Activated T-cell treated with anti-CD3 and anti-CD28 coated beads, Interleukin-2, amount 50 U/mL, for 1 hour (primary cell): ENCODE data around the gene ENSA.

Source experiments
- DNase-seq: peaks from one replicate; pipeline ENCODE4 v3.0.0-alpha.2; 2020

The ENSA gene

GRCh38 chr1:150579945-150580642, 49.3 kb downstream of the ENSA start:
- no peak for DNase-seq

GRCh38 chr1:150579110-150579944, 50.1 kb downstream of the ENSA start, which contains the start of gene MCL1:
TSS of gene MCL1 (minus strand) at chr1:150579610. CDS start at chr1:150579530, 80 bp downstream.
- DNase-seq = peak; percentile 86

GRCh38 chr1:150578272-150579109, 50.9 kb downstream of the ENSA start:
- peak; percentile 60 for DNase-seq

- DNase-seq = no peak
Measured at GRCh38 chr1:150577557-150578271, 51.7 kb downstream of the ENSA start.

GRCh38 chr1:150576794-150577556, 52.4 kb downstream of the ENSA start:
- DNase-seq = no peak

GRCh38 chr1:150576367-150576711, 53.1 kb downstream of the ENSA start:
- DNase-seq = no peak

GRCh38 chr1:150575518-150576366, 53.7 kb downstream of the ENSA start:
- DNase-seq = no peak

GRCh38 chr1:150575072-150575489, 54.3 kb downstream of the ENSA start:
- no peak for DNase-seq

- DNase-seq = peak; percentile 30
Measured at GRCh38 chr1:150574260-150575071, 54.9 kb downstream of the ENSA start.

- DNase-seq = peak; percentile 47
Measured at GRCh38 chr1:150573648-150574071, 55.8 kb downstream of the ENSA start.

GRCh38 chr1:150572918-150573647, 56.3 kb downstream of the ENSA start:
- DNase-seq = peak; percentile 28
